OCI-LY7 (cell line): ENCODE results near the gene HIVEP2.

Source experiments
- EZH2phosphoT487 ChIP-seq: fragments of 200-600 bp; sonication (generic); IDR thresholded peaks from 2 replicates; pipeline ENCODE4 v1.6.1; 2018; ENCODE audit warnings: low read depth, borderline replicate concordance, mild to moderate bottlenecking, mixed run types, antibody characterized with exemption, low read length, moderate library complexity, mixed read lengths
- TF ChIP-seq, protein P1 (sequence below): fragments of 200-600 bp; sonication (generic); conservative IDR thresholded peaks from 2 replicates; pipeline ENCODE4 v1.5.1; 2014; ENCODE audit warnings: mild to moderate bottlenecking, antibody characterized with exemption, low read length, moderate library complexity, mixed read lengths

DNA sequence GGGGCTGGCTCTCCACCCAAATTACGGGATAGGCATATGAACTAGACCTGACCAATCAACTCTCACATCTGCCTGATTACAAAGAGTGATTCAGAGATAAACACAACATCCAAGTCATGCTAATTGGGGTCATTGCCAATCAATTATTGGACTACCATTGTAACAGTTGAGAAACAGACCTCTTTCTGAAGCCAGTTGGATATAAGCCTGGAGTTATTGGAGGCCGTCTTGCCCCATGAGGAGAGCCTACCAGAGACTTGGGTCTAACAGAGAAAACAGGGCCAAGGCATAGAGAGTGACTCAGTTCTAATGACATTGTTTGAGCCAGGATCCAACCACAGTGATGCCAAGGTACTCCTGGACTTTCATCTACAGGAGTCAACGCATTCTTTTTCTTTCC, 39.4 kb upstream of the HIVEP2 start:
- TF ChIP-seq, protein P1, sequence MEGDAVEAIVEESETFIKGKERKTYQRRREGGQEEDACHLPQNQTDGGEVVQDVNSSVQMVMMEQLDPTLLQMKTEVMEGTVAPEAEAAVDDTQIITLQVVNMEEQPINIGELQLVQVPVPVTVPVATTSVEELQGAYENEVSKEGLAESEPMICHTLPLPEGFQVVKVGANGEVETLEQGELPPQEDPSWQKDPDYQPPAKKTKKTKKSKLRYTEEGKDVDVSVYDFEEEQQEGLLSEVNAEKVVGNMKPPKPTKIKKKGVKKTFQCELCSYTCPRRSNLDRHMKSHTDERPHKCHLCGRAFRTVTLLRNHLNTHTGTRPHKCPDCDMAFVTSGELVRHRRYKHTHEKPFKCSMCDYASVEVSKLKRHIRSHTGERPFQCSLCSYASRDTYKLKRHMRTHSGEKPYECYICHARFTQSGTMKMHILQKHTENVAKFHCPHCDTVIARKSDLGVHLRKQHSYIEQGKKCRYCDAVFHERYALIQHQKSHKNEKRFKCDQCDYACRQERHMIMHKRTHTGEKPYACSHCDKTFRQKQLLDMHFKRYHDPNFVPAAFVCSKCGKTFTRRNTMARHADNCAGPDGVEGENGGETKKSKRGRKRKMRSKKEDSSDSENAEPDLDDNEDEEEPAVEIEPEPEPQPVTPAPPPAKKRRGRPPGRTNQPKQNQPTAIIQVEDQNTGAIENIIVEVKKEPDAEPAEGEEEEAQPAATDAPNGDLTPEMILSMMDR = no peak
- TF ChIP-seq EZH2phosphoT487 = no peak
